GF-D8 (cell line): Measurements from ENCODE around the gene FGF6.
"Not testable (repeated sequence)": the region's sequence is repeated elsewhere in the genome, so short reads cannot be mapped to it uniquely, and the experiment has no call there.

Experiments
- DNase-seq: peaks from one replicate; lab custom pipeline; 2025; lab: John Stamatoyannopoulos, UW

FGF6 gene

GRCh38 chr12:4418913-4419312 lies 26.7 kb downstream of the FGF6 start:
- no peak for DNase-seq

DNA sequence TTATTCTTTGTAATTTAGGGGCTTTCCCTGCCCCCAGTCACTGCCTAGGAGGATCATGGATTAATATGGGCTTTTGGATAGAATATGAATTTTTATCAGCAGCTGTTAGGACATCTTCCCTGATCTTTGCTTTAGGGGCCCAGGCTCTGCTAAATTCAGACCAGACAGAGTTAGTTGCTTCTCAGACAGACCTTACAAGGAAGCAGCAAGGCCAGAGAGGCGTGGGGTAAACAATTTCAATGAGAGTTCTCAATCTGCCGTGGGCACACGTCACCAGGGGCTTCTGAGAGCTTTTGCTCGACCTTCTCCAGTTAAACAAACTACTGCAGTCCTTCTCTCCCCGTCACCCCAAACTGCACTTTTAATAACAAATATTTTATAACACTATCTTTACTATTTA lies 27.7 kb downstream of the FGF6 start:
- DNase-seq, result no peak

GRCh38 chr12:4417455-4417854 lies 28.2 kb downstream of the FGF6 start:
- DNase-seq, result no peak

GRCh38 chr12:4416276-4416675 lies 29.3 kb downstream of the FGF6 start:
- DNase-seq, result no peak

DNA sequence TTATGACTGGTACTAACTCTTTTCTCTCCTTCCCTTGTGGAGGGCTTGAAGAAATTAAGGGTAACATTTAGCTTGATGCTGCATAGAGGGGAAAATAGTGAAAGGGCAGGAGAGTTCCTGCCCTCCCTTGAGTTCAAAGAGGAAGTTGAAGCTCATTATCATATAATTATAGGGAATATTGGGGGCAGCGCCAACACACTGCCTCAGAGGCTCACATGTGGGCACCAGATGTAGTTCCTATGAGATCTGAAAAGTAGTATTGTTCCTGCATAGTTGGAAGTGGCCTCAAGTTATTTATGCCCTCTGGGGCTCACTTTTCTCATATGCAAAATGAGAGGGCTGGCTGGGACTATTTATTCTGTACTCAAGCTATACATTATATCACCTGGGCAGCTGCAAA lies 33.1 kb downstream of the FGF6 start:
- DNase-seq, result no peak

- no peak for DNase-seq
These were observed 33.6 kb downstream of the FGF6 start for GRCh38 chr12:4412056-4412455.

- DNase-seq, result no peak
These were observed 38.5 kb downstream of the FGF6 start for GRCh38 chr12:4407136-4407535.

DNA sequence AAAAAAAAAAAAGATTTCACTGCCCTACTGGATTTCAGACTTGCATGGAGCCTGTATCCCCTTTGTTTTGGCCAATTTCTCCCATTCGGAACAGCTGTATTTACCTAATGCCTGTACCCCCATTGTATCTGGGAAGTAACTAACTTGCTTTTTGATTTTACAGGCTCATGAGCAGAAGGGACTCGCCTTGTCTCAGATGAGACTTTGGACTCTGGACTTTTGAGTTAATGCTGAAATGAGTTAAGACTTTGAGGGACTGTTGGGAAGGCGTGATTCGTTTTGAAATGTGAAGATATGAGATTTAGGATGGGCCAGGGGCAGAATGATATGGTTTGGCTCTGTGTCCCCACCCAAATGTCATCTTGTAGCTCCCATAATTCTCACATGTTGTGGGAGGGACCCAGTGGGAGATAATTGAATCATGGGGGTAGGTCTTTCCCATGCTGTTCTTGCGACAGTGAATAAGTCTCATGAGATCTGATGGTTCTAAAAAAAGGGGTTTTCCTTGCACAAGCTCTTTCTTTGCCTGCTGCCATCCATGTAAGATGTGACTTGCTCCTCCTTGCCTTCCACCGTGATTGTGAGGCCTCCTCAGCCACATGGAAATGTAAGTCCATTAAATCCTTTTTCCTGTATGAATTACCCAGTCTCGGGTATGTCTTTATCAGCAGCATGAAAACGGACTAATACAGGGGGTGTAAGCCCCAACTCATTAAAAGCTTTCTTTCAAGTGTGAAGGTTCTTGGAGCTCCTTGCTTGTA lies 40.6 kb downstream of the FGF6 start:
- not testable (repeated sequence) for DNase-seq

GRCh38 chr12:4402996-4403395 lies 42.6 kb downstream of the FGF6 start:
- DNase-seq, result no peak

- DNase-seq, result no peak
These were observed 44.5 kb downstream of the FGF6 start for GRCh38 chr12:4401117-4401516.

GRCh38 chr12:4395818-4396217 lies 49.8 kb downstream of the FGF6 start:
- DNase-seq, result no peak

DNA sequence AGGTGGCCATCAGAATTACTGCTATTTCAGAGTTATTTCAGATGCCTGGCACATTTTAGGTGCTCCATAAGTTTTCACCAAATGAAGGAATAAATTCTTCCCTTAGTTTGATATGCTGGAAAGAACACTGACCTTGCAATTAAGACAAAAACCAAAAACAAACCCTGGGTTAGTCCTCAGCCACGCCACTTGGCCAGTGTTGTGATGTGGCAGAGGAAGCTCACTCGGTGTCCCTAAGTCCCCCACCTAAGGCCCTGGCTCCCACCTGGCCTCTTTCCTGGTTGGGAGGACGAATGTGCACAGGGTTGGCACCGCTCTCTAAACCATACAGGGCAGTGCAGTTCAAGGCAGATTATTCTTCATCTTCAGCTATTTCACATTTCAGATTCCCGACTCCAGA lies 52.4 kb downstream of the FGF6 start:
- DNase-seq, result no peak

- no peak for DNase-seq
These were observed 53.3 kb downstream of the FGF6 start for GRCh38 chr12:4392223-4392742.

DNA sequence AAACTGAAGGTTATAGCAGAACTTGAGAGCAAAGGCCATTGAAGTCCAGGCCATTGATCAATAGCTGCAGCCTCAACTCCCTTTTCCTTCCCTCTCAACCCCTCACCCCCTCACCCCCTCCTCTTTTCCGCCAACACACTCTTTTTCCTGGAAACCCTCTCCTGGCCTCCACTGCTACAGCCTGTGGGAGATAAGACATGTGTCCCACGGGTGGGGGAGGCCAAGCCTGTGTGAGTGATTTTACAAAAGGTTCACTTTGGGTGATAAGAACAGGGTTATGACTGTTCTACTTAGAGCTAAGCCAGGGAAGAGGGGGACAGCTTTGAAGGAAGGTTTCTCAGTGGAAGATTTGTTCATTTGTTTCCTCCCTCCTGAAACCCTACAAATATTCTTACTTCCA lies 57.0 kb downstream of the FGF6 start:
- no peak for DNase-seq

DNA sequence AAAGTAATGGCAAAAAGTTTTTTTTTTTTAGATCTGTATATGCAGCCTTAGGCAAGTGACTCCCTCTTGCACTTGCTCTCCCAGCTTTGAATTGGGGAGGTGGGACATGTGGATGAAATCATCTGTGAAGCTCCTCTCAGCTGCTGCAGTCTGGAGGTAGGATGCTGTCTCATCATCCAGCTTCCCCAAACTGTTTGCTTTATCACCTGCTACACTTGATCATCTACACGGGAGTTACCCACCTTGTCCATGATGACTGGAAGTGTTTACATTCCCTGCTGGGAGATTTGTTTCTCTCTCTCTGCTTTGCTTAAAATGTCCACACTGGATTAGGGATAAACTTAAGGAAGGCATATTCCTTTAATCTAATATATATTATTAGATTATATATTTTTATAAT lies 57.6 kb downstream of the FGF6 start:
- no peak for DNase-seq

DNA sequence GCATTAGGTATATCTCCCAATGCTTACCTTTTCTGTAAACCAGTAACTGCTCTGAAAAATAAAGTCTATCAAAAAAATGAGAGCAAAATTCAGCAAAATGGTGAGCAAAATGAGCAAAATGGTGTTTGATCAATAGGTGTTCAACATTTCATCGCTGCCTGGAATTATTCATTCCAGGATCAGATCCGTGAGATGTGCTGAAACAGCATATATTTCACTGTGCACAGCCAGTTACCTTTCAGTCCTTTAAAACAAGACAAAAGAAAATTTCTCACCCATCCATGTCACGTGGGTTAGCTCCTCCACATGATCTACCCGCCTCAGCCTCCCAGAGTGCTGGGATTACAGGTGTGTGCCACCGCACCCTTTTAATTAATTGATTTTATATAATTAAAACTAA lies 58.0 kb downstream of the FGF6 start:
- no peak for DNase-seq

- DNase-seq, result no peak
These were observed 58.8 kb downstream of the FGF6 start for GRCh38 chr12:4386801-4387200.
